Uterus (tissue), 4 donors: ENCODE data around the gene SMOC2. TPM values are rescaled to one million over a fixed set of nuclear protein-coding genes. Genes with fewer than 3 reads are reported as not detected.
"Not testable (repeated sequence)": the region's sequence is repeated elsewhere in the genome, so short reads cannot be mapped to it uniquely, and the experiment has no call there.

Experiments used
- DNase-seq, 2 donors: peaks; one replicate each; pipeline ENCODE4 v3.0.0-alpha.2; 2019 to 2020
- H3K27ac ChIP-seq, 2 donors: fragments of 200-600 bp; sonication (generic); 1 replicate in 1 of 2; 2 replicates in 1 of 2; pipeline ENCODE4 v1.5.1; 2016 to 2018
- H3K27me3 ChIP-seq, 2 donors: fragments of 200-600 bp; sonication (generic); one replicate each; pipeline ENCODE4 v1.5.1; 2018 to 2019; ENCODE audit warnings: control low read depth in 1 of 2
- H3K36me3 ChIP-seq, 2 donors: fragments of 200-600 bp; sonication (generic); one replicate each; pipeline ENCODE4 v1.5.1; 2019; ENCODE audit warnings: control low read depth in 1 of 2
- H3K4me1 ChIP-seq, 2 donors: fragments of 200-600 bp; sonication (generic); one replicate each; pipeline ENCODE4 v1.5.1; 2018 to 2019; ENCODE audit warnings: control low read depth in 1 of 2
- H3K4me3 ChIP-seq, 2 donors: fragments of 200-600 bp; sonication (generic); 1 replicate in 1 of 2; 2 replicates in 1 of 2; pipeline ENCODE4 v1.5.1; 2018 to 2019; ENCODE audit warnings: mild to moderate bottlenecking in 1 of 2
- H3K9me3 ChIP-seq, 2 donors: fragments of 200-600 bp; sonication (generic); one replicate each; pipeline ENCODE4 v1.5.1; 2019; ENCODE audit warnings: control low read depth in 1 of 2
- POLR2A ChIP-seq, 2 donors: fragments of 450-650 bp; IDR thresholded peaks; one replicate each; pipeline ENCODE4 v1.6.1; 2016; ENCODE audit warnings: antibody characterized with exemption in 2 of 2, mild to moderate bottlenecking in 1 of 2, moderate library complexity in 1 of 2
- intact Hi-C: fragments of 100-400 bp; cut with DNase I; formaldehyde crosslinking; loops from one replicate; pipeline ENCODE4 v1.15.1; 2023; ENCODE audit warnings: low total_unique reads
- total RNA-seq, 4 donors: library from RNA; depleted of rRNA in 3 of 4; stranded (reverse); fragments of >200 nt in 3 of 4; gene quantifications; one replicate each; pipeline versions ENCODE4 v1.1.0 to v1.2.4, GENCODE V29; 2014 to 2023
- TF ChIP-seq, protein P1 (sequence below), 4 experiments: fragments of 200-600 bp in 2 of 4; fragments of 450-650 bp in 2 of 4; sonication (generic) in 2 of 4; IDR thresholded peaks; one replicate each; pipeline ENCODE4 v1.5.1; 2016 to 2019; ENCODE audit warnings: antibody characterized with exemption in 4 of 4, mild to moderate bottlenecking in 2 of 4, moderate library complexity in 1 of 4
- donor health status: DM: yes; HTN: yes; CAD: no.

The SMOC2 gene
- total RNA-seq, 4 donors from 2014 or later: 98.2 to 139 (median 121) TPM

DNA sequence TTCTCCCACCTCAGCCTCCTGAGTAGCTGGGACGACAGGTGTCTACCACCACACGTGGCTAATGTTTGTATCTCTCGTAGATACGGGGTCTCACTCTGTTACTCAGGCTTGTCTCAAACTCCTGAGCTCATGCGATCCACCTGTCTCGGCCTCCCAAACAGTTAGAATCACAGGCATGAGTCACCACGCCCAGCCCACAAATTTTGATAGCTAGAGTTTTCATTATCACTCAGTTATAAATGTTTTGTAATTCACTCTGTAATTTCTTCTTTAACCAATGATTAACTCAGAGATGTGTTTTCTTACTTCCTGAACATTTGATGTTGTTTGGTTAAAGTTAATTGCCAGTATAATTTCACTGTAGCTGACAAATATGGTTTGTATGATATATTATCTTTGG lies 249.3 kb downstream of the SMOC2 start:
- Histone ChIP-seq H3K27ac (no peak overlapping the region), H3K4me1 (no peaks in the 10 kb centered on the region), H3K36me3 (no peaks in the 10 kb centered on the region), H3K27me3 (no peaks in the 10 kb centered on the region), H3K4me3 (no peak overlapping the region), H3K9me3 (no peaks in the 10 kb centered on the region)
- no peak for DNase-seq
- no peak for TF ChIP-seq POLR2A (IDR thresholded peaks at IDR 0.05)
- TF ChIP-seq, protein P1, sequence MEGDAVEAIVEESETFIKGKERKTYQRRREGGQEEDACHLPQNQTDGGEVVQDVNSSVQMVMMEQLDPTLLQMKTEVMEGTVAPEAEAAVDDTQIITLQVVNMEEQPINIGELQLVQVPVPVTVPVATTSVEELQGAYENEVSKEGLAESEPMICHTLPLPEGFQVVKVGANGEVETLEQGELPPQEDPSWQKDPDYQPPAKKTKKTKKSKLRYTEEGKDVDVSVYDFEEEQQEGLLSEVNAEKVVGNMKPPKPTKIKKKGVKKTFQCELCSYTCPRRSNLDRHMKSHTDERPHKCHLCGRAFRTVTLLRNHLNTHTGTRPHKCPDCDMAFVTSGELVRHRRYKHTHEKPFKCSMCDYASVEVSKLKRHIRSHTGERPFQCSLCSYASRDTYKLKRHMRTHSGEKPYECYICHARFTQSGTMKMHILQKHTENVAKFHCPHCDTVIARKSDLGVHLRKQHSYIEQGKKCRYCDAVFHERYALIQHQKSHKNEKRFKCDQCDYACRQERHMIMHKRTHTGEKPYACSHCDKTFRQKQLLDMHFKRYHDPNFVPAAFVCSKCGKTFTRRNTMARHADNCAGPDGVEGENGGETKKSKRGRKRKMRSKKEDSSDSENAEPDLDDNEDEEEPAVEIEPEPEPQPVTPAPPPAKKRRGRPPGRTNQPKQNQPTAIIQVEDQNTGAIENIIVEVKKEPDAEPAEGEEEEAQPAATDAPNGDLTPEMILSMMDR (IDR thresholded peaks at IDR 0.05): no peak
- intact Hi-C loops: no loop called here

DNA sequence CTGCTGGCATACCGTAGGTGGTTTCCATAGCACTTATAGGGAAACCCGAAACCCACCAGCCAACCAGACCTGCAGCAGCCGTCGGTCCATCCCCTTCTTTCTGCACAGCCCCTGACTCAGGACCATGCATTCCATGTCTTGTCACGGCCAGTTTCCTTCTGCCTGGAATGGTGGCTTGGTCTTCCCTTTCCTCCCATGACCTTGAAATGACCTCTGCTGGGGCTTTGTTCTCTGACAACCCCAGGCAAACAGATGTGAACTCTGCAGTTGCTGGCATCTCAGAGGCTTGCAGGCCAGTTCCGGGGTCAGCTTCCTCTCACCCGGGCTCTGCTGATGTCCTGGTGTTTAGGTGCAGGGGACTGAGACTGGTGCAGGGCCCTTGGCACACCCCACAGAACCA lies 250.8 kb downstream of the SMOC2 start:
- H3K27ac ChIP-seq: no peak overlapping the region
- TF ChIP-seq, protein P1 (IDR thresholded peaks at IDR 0.05): no peak
- no peak for TF ChIP-seq POLR2A (IDR thresholded peaks at IDR 0.05)
- no peak overlapping the region for H3K4me3 ChIP-seq
- H3K4me1 ChIP-seq: no peaks in the 10 kb centered on the region
- no peaks in the 10 kb centered on the region for H3K36me3 ChIP-seq
- intact Hi-C loops: no loop called here
- no peaks in the 10 kb centered on the region for H3K27me3 ChIP-seq
- no peaks in the 10 kb centered on the region for H3K9me3 ChIP-seq
- DNase-seq: no peak

DNA sequence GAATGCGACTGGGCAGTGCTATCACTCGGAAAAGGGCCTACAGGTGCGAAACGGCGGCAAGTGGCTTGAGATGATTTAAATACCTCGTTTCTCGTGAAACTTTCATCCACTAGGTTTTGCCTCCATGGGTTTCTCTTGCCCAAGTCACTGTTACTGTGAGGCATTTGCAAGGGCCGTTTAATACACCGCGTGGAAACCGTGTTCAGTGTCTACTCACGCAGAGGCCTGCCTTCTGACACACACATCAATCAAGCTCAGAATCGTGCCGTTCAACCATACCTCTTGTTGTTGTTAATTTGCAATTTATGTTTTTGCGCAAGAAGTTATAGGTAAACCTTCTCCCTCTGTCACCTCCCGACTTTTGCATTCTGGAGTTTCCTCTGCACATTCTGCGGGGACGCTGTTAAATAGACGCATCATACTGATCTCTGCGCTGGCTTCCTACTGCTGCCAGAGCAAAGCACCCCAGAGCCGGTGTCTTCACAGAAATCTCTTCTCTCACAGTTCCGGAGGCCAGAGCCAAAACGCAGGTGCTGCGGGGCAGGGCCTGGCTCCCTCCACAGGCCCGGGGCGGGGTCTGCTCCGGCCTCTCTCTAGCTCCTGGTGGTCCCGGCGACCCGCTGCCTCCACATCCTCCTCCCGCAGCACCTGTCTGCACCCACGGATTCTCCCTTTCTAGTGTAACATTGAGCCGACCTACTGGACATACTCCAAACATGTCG lies 251.4 kb downstream of the SMOC2 start:
- no peak overlapping the region for H3K4me3 ChIP-seq
- peak overlapping the region in 1 of 2 donors; percentile 80 for H3K27ac ChIP-seq
- DNase-seq: no peak

DNA sequence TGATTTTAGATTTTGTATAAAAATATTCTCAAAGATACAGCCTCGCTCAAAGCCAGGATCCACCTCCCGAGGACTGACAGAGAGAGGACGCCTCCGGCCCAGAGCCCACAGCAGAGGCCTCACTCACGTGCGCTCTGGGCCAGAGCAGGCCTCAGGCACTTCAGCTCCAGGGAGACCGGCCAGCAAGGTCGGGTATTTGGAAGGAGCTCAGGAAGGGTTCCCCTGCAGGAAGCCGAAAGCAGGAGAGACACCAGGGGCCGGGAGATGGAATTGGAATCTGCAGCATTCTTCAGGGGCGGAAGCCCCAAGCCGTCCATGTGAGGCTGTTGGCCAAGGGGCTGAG lies 251.9 kb downstream of the SMOC2 start:
- peak overlapping the region in 1 of 2 donors; percentile 80 for H3K27ac ChIP-seq
- H3K9me3 ChIP-seq, H3K4me1 ChIP-seq, H3K36me3 ChIP-seq, DNase-seq, H3K4me3 ChIP-seq, H3K27me3 ChIP-seq, intact Hi-C loops: not testable (repeated sequence)

More for the DNA sequence above, 251.4 kb downstream of the SMOC2 start:
- H3K27me3 ChIP-seq: no peaks in the 10 kb centered on the region
- H3K4me1 ChIP-seq: no peaks in the 10 kb centered on the region
- TF ChIP-seq, protein P1 (IDR thresholded peaks at IDR 0.05): no peak
- no peak for TF ChIP-seq POLR2A (IDR thresholded peaks at IDR 0.05)
- H3K9me3 ChIP-seq: no peaks in the 10 kb centered on the region
- intact Hi-C loops: no loop called here
- no peaks in the 10 kb centered on the region for H3K36me3 ChIP-seq

DNA sequence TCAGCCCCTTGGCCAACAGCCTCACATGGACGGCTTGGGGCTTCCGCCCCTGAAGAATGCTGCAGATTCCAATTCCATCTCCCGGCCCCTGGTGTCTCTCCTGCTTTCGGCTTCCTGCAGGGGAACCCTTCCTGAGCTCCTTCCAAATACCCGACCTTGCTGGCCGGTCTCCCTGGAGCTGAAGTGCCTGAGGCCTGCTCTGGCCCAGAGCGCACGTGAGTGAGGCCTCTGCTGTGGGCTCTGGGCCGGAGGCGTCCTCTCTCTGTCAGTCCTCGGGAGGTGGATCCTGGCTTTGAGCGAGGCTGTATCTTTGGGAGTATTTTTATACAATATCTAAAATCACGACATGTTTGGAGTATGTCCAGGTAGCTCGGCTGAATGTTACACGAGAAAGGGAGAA lies 253.8 kb downstream of the SMOC2 start:
- H3K4me3 ChIP-seq, H3K27me3 ChIP-seq, H3K36me3 ChIP-seq, H3K9me3 ChIP-seq, intact Hi-C loops, H3K4me1 ChIP-seq, DNase-seq: not testable (repeated sequence)
- peak overlapping the region in 1 of 2 donors; percentile 54 for H3K27ac ChIP-seq

DNA sequence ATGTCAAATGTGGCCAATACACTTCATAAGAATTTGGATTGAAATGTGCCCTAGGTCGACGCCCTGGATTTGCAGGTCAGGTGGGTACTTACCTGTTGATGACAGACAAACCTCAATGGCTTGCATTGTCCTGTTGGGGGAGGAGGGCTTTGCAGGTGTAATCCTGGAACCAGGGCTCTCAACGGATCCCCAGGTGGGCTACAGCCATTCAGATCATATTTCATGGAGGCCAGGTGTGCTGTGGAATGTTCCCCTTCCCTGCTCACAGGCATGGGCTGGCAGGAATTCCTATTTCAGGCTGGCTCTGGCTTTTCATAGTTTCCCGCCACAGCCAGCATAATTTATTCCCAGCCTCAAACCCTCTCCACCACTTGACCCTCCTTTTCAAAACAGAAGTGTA lies 254.7 kb downstream of the SMOC2 start:
- Histone ChIP-seq H3K27ac (no peak overlapping the region), H3K4me3 (no peak overlapping the region), H3K9me3 (no peaks in the 10 kb centered on the region), H3K4me1 (peaks cover 0 to 7% of the 10 kb centered on the region in 2 donors), H3K27me3 (no peaks in the 10 kb centered on the region), H3K36me3 (no peaks in the 10 kb centered on the region)
- TF ChIP-seq, protein P1 (IDR thresholded peaks at IDR 0.05): no peak
- TF ChIP-seq POLR2A (IDR thresholded peaks at IDR 0.05): no peak
- intact Hi-C loops: no loop called here
- no peak for DNase-seq
